HG02840 (cell line): ENCODE measurements around the gene ZDHHC11.
"Not testable (repeated sequence)": the region's sequence is repeated elsewhere in the genome, so short reads cannot be mapped to it uniquely, and the experiment has no call there.

Source experiments
- ATAC-seq: cut with Tn5 transposase; IDR thresholded peaks from one replicate; pipeline ENCODE4 v1.9.1; 2021; ENCODE audit warnings: mild to moderate bottlenecking, moderate library complexity, moderate number of reproducible peaks; ENCODE audit not compliant: unreplicated experiment, low FRiP score

The ZDHHC11 gene

DNA sequence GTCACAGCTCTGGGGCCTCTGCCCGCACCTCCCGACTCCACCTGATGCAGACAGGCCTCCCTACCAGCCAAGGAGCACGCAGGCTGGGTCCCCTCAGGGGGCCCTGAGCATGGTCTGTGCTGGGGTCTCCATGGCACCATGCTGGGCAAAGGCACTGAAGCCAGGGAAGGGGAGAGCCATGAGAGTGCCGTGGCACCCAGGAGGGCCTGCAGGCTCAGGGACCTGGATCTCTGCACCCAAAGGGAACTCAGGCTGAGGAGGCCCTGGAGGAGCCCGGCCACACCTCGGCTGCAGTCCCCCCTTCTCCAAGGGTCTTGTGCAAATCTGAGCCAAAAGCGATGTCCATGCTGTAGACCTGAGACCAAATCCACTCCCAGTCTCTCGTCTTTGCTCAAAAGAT is 98.8 kb downstream of the ZDHHC11 start:
- not testable (repeated sequence) for ATAC-seq

DNA sequence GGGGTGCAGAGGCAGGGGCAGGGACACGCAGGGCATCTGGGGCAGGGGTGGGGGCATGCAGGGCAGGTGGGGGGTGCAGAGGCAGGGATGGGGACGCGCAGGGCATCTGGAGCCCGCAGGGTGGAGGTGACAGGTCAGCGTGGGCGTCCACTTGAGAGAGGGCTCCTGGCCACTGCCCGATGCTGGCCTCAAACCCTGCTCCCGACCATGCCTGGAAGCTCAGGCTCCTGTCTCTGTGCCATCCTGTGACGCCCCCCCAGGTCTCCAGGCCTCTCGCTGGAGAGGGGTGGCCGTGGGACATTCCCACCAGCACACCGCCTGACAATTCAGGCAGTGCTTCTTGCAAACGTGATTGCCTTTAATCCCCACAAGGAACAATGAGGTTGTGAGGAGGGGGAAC is 99.3 kb downstream of the ZDHHC11 start:
- no peak for ATAC-seq

GRCh38 chr5:750226-750625 is 100.6 kb downstream of the ZDHHC11 start:
- not testable (repeated sequence) for ATAC-seq

DNA sequence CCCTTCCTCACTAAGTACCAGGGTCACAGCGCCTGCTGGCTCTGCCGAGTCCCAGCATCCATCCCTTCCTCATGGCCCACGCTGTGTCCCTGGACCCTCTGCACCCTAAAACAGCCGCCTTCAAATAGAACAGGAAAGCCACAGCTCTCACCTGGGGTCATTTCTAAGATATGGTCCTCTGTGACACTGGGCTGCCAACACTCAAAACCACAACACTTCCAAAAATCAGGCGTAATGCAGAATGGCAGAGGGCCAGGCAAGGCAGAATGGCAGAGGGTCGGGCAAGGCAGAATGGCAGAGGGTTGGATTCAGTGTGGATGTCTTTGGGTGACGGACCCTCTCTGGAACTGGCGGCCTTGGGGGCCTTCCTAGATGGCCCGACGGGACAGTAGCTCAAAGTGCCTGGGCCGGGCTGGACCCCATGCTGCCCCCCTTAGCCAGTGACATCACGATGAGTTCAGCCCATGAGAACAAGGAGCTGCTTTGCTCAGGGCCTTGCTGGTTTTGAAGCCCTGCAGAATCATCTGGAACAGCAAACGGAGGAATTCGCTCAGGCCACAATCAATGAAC is 101.6 kb downstream of the ZDHHC11 start:
- no peak for ATAC-seq

DNA sequence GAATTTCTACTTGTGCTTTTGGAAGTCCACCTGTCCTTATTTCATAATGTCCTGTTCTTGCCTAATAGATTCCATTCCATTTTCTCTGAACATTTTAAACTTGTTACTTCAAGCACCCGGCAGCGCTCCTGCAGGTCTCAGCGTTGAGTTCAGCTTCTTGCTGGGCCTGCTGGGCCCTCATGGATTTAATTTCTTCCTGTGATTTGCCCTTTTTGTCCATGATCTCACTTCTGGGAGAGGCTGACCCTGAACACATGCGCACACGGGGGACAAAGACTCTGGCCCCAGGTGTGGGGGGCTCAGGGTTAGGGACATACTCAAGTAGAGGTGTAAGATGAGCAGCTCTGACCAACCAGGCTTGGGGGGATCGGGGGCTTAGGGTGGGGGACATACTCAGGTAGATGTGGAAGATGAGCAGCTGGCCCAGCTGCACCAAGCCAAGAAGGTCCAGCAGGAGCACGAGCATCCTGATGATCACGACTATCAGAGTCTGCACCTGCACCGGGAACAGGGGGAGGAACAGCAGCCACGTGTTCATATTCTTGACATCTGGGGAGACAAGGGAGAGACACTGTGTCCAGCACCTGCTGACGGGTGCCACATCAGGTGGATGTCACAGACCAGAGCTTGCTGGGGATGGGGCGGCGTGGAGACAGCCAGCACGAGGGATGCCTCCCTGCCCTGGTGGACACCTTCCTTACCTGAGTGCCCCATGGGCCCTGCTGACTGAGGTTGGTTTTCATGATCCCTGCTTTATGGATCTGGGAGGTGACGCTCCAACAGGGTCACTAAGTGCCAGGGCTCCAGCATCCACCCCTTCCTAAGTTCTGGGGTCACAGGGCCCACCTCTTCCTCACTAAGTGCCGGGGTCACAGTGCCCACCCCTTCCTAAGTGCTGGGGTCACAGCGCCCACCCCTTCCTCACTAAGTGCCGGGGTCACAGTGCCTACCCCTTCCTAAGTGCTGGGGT is 102.5 kb downstream of the ZDHHC11 start:
- not testable (repeated sequence) for ATAC-seq

DNA sequence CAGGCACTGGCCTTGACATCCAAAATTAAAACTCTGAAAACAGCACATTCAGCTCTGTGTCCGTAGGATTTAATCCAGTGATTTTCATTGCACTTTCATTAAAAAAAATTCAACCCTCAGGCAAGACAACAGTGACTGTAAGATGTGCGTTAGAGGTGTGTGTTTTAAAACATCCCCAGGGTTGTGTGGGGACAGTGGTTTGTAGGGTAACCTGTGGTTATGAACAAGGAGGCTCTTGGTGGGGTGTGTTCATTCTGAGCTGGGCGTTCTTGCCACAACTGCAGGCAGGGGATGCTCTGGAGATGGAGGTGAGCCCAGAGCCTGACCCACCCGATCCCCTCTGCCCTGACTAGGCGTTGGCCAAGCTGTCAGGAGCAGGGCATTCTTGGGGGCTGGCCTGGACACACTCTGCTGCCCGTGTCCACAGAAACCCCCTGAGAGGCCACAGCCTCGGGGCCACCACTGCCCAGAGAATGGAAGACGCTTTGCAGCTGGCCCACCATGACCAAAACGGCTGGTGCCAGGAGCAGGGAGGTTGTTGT is 103.4 kb downstream of the ZDHHC11 start:
- not testable (repeated sequence) for ATAC-seq

- ATAC-seq, result no peak
Measured at GRCh38 chr5:746258-746761, 104.5 kb downstream of the ZDHHC11 start.
